HG02981 (cell line): ENCODE measurements around the gene DNAJC13.
A peak's percentile ranks its signal among the peaks of the same experiment; 100 is the strongest.
"Not testable (repeated sequence)": the region's sequence is repeated elsewhere in the genome, so short reads cannot be mapped to it uniquely, and the experiment has no call there.

Experiments used
- ATAC-seq: cut with Tn5 transposase; IDR thresholded peaks from one replicate; pipeline ENCODE4 v1.9.1; 2021; ENCODE audit warnings: mild to moderate bottlenecking, moderate library complexity; ENCODE audit not compliant: unreplicated experiment

Gene DNAJC13

DNA sequence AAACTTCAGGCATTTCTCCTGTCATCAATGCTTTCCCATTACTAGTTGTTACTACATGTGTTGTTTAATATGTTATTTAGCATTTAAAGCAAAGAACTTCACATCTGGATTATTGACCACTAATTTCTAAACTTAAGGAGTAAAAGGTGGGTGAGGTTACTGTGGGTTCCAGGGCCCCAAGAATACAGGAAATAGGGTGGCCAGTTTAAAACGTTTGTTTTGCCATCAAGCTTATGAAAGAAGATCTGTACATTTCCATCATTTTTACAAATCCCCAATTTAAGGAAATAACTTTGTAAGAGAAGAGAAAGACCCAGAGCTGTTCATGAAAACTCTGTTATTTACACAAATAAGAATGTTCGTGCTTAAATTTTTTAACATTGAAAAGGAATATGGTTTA is 125.3 kb downstream of the DNAJC13 start:
- ATAC-seq: no peak

DNA sequence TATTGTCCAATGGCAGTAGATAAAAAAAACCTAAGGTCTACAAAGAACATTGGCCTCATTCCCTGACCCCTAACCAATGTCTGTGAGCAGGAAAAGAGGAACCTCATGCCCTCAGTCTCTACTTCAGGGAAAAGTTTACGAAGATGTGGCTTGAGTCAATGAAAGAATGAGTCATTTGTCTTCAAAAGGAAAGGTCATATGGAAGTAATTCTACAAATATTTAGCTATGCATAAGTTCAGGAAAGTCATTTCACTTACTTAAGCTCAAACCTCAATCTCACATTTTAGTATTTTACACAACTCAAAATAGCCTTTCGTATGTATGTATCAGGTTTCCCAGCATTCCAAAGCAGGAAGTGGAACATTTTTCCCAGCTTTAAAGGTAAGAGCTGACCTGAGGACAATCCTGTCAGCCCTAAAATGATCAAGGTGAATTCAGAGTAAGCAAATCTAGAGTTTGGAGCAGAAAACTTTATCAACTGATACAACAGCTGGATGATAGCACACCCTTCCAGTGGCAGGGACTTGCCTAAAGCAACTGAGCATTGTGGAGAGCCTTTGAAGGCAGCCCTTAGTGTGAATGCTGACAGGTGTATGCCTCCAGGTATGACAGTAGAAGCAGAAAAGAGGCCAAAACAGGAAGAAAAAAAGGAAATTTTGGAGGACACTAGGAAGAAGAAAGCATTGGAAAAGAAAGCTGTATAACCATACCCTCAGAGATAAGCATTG is 125.9 kb downstream of the DNAJC13 start:
- ATAC-seq: no peak

DNA sequence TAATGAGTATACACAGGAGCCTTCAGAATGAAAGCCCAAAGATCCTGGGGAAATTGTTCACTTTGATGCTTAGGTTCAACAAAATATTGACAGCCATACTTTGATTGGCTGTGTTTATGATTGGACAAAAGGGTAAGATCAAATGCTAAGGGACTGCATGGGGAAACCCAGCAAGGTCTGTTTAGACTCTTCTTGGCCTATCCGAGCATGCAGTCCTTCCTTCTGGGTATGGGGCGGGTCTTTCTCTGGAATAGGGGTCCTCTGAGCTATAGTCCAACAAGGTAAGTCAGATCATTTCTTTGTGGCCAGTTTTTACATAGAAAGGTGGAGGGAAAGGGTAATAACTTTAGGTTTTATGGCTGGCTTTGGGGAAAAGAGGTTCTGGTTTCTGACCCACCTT is 126.8 kb downstream of the DNAJC13 start:
- no peak for ATAC-seq

DNA sequence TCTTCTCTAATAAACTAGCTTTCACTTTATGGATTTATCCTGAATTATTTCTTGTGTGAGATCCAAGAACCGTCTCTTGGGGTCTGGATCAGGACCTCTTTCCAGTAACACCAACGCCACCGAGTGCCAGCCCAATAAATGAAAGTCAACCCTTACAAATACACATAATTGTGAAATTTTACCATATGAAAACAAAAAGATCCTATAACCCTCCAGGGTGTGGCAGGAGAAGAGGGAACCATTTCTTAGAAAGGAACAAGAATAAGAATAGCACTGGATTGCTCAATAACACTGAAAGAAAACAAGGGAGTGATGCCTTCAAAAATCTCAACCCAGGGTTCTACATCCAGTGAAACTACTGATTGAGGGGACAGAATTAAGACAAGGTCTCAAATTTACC is 128.2 kb downstream of the DNAJC13 start:
- ATAC-seq: no peak

DNA sequence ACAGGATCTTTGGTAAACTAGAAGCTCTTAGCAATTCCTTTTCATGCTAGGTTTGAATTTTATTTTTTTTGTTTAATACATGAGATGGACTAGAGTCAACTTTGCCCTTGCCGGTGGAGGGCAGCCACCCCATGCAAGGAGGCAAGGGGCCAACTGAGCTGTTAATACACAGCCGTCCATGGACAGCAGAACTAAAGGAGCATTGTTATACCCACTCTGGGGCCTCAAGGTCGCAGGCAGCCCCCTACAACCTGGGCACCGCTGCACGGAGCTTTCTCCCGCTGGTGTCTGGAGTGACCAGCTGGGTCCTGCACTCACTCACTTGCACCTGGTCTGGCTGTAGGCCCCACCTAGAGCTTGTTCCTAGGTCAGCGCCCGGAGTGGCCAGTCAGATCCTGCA is 131.9 kb downstream of the DNAJC13 start:
- ATAC-seq: no peak

DNA sequence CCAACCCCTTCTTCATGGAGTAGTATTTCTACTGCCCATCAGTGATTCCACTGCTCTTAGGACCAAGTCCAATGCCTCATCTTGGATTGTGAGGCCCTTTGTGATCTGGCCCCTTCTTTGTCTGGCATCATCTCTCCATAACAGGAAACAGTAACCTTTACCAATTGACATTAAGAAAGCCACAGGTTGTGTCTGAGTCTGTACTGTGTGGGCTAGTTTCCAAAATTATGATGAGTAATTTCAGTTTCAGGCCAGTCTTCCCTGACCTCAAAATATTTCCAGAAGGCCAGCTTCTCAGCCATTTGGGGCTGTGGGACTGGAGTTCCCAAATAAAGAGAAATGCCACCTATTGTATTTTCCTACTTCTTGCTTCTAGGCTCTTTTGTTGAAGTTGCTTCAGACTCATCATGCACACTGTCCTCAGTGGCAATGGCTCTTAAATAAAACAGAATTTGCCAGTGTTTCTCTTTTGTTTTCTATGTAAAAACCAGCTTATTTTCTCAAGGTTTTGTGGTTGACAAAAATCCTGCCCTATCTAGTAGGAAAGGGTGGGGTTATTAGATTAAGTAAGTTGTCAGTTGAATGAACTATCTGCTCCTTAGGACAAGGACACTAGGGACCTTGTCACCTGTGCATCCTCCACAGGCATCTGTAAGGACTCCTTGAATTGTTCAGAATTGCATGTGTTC is 132.7 kb downstream of the DNAJC13 start:
- ATAC-seq: peak; percentile 89

DNA sequence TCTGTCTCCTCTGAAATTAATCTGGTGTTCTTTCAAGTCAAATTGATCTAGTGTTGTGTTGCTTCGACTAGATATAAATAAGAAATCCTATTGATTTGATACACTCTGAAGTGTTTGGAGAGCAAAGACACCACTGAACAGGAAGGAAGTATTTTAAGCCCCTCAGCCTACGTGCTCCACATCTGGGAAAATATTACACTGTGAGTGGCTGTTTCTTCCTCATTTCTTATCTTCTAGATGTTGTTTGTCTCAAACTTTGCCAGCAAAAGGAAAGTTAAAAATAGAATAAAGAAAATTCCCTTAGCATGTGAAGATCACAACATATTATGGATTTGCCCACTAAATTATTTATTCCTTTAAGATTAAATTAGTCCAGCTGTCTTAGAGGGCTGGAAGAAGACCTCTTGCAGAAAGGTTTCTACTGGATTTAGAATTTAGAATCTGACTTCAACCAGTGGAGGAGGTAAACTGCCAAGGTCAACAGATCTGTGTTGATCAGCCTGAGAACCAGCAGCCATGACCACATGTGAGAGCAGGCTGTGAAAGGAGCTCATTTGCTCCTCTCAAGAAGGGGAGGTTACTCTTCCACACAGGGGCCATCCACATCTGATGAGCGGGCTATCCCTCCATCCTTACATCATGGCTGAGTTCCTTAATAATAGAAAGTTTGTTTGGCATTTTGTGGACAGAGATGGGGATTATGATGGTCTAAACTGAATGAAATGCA is 133.4 kb downstream of the DNAJC13 start:
- ATAC-seq: no peak

DNA sequence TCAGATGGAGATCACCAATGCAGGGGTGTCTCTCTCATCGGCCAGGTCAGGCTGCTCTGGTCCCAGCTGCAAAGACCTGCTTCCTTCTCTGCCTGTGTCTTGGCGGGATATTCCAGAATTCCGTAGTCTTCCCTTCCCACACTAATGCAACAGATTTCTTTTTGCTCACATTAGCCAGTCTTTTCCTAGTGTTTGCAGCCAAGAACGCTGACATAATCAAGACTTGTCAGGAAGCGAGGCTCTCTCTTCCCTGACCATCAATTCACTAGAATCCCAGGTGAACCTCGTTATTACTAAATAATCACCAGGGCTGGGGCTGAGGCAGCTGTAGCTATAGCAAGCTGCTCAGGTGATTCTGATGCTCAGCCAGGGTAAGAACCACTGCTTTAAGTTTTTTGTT is 136.5 kb downstream of the DNAJC13 start:
- no peak for ATAC-seq

DNA sequence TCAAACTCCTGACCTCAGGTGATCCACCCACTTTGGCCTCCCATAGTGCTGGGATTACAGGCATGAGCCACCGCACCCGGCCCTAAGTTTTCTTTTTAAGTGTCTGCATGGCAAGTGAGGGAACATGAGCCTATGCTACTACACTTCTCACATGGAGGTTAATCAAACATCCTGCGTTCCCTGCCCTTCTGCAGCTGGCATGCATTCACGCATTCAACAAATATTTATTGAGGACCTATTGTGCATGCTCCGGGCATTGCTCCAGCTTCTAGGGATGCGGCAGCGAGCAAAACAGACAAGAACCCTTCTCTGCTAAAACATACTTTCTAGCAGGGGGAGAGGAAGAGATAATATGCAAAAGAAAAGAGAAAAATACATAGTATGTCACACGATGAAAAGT is 137.1 kb downstream of the DNAJC13 start:
- ATAC-seq: no peak

DNA sequence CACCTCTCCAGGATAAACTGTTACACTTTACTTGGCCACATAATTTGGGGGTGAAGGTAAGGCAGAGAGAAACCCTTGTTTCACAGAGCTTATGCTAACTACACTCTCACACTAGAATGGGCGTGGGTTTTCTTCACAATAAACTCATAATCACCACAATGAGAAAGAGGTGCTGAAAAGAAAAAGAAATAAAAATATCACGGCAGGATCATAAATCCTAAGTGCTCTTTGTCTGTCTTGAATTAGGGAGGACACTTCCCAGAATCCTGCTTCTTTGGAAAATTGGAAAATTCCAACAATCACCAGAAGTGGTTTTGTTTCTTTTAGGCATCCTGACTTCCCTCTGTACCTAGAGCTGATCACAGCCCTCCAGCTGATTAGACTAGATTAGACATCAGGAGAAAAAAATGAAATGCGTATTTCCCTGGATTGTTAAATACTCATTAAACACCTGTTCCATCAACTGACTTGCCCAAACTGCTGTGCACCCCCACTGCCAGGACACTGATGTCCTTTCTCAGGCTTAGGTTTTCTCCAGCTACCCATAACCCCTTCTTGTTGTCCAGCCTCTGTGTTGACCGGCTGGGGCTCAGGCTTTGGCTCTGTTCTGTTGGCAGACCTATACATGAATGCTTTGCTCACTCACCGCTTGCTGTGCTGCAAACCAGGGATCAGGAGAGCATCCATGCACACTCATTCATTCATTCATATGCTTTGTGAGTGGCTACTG is 138.2 kb downstream of the DNAJC13 start:
- no peak for ATAC-seq

DNA sequence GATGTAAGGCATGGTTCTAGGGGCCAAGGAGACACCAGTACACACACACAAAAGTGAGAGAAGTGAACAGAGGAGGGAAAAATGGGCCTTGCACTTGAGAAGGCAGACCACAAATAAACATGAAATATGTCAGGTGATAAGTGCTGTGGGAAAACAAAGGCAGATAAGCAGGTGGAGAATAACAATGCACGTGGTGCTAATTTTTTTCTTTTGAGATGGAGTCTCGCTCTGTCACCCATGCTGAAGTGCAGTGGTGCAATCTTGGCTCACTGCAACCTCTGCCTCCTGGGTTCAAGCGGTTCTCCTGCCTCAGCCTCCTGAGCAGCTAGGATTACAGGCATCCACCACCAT is 138.7 kb downstream of the DNAJC13 start:
- not testable (repeated sequence) for ATAC-seq

DNA sequence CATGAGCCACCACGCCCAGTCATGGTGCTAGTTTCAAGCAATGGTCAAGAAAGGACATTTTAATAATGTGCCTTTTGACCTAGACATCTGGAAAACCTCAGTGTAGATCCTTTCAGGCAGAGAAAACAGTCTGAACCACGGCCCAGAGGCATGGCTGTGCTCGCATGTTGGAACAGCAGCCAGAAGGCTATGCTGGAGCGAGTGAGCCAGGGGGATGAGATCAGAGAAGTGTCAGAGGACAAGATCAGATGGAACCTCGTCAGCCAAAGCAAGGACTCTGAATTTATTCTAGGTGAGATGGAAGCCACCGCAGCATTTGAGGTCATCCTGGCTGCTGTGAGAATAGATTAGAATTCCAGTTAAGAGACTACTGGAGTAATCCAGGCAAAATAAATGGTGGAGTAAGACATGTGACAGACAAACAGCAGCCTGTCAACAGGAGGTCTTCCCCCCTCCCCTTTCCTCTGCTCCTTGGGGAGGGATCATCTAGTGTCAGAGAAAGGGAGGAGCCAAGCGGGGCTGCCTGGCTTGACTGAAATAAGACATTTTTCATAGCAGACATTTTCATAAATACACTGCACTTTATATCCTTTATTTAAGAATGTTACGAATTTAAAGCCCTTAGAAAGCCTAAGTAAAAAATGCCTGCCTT is 139.3 kb downstream of the DNAJC13 start:
- no peak for ATAC-seq

DNA sequence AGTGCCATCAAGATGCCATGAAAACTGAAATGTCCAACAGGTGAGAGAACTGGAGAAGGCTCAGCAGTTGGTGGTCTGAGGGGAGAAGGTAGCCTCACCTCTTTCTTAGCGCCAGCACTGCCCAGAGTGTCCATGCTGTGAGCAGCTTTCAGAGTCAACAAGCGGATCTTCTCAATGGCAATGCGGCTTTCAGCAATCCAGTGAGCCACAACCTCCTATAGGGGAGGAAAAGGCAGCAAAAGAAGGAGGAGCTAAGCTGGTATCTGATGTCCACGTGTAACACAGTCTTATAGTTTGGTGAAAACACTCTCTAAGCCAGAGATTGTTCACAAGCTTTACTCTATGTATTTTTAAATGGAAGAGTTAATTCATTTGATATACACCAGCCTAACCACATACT is 143.7 kb downstream of the DNAJC13 start:
- ATAC-seq: no peak

DNA sequence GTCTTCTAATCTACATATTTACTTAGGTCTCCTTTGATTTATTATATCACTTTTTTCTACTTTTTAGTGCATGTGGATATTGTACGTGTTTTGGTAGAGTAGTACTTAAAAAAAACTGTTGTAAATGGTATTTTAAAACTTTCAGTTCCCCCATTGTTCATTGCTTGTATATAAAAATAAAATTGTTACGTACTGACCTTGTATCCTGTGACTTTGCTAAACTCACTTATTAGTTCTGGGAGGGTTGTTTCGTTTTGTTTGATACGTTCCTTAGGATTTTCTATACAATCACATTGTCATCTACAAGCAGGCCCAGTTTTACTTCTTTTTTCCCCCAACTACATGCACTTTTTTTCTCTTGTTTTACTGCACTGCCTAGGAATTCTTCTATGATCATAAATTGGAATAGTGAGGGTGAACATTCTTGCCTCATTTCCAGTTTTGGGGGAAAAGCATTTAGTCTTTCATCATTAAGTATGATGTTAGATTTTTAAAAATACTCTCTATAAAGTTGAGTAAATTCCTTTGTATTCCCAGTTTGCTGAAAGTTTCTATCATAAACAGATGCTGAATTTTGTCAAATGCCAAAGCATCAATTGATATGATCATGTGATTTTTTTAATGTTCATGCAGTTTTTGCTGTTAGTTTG is 146.2 kb downstream of the DNAJC13 start:
- ATAC-seq: no peak

DNA sequence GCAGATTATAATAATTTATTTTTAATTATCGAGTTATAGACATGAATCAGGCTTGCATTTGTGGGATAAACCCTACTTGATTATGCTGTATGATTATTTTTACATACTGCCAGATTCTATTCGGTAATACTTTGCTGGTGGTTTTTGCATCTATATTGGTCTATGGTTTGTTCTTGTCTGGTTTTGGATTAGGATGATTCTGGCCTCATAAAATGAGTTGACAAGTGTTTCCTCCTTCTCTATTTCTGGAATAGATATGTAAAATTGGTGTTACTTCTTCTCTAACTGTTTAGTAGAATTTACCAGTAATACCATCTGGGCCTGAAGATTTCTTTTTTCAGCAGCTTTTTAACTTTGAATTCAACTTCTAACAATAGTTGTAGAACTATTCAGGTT is 146.8 kb downstream of the DNAJC13 start:
- ATAC-seq: no peak

DNA sequence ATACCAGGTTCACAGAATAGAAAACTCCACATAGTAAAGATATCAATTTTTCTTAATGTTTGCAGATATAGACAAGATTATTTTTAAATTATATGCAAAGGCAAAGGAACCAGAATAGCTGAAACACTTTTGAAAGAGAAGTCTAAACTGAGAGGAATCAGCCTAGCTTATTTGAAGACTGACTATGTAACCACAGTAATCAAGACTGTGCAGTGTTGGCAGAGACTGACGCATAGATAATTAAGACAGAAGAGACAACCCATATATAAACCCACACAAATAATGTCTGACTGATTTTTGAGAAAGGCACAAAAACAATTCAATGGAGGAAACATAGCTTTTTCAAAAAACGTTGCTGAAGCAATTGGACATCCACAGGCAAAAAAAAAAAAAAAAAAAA is 151.1 kb downstream of the DNAJC13 start:
- ATAC-seq: no peak

DNA sequence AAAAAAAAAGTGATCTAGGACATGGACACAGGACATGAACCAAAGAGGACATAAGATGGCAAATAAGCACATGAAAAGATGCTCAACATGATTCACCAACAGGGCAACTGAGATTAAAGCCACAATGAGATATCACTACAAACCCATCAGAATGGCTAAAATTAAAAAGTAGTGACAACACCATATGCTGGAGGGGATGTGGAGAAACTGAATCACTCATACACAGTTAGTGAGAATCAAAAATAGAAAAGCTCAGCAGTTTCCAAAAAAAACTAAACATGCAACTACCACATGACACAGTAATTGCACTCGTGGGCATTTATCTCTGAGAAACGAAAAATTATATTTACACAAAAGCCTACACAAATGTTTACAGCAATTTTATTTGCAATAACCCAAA is 151.9 kb downstream of the DNAJC13 start:
- no peak for ATAC-seq

DNA sequence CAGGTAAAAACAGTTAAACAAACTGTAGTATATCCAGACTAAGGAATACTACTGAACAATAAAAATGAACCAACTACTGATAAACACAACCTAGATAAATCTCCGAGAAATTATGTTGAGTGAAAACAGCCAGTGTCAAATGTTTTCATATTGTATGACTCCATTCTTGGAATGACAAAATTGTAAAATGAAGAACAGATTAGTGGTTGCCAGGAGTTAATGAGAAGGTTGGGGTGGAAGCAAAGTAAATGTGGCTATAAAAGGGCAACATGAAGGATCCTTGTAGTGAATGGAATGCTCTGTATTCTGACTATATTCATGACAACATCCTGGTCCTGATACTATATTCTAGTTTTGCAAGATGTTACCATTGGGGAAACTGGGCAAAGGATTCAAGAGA is 152.3 kb downstream of the DNAJC13 start:
- ATAC-seq: no peak

DNA sequence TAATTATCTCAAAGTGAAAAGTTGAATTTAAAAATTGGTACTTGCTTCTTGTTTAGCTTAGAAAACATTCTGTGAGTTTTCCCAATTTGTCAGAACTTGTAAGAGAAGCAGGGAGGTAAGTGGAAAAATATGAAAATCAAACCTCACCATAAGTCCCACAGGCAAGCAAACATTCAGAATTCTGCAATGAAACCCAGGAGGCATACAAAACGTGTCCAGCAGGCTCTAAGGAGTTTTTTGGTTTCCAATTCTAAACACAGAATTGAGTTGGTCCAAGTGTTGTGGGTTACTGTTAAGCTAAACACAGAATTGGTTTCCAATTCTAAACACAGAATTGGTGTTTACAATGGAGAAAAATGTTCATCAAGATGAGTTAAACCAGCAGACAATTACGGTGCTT is 152.7 kb downstream of the DNAJC13 start:
- no peak for ATAC-seq

DNA sequence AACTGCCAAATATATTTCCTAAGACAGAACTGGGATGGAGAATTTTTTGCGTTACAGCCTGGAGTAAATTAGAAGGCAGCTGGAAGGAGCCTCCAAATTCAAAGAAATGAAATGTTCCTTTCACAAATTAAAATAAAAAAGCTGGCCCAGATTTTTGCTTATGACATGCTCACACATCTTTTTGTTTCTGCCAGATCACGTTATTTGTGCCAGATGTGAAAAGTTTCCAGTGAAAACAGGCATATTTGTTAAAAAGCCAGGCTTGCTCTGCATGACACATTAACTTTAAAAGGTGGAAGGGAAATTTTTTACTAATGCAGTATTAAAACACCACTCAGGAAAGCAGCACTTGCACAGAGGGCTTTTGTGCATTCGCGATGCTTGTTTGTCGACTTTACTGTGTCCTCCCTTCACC is 156.5 kb downstream of the DNAJC13 start:
- ATAC-seq: no peak
